AG04449 (cell line): ENCODE results near the gene DGLUCY.
A peak's percentile ranks its signal among the peaks of the same experiment; 100 is the strongest.

Experiments
- CTCF ChIA-PET: fragments of 350-600 bp; formaldehyde crosslinking; extraction: SDS; loops from one replicate; lab custom pipeline; 2021; ENCODE audit warnings: antibody characterized with exemption; lab: Yijun Ruan, JAX
- POLR2A ChIA-PET: fragments of 400-600, 350-600 bp; formaldehyde crosslinking; extraction: SDS; loops from one replicate; lab custom pipeline; 2020; ENCODE audit warnings: antibody characterized with exemption, inconsistent platforms; lab: Yijun Ruan, JAX
- DNase-seq: peaks from one replicate; pipeline ENCODE4 v3.0.0-alpha.2; 2010; ENCODE audit warnings: low read depth, low spot score
- H3K4me3 ChIP-seq: 2 replicates; pipeline ENCODE4 v1.5.1; 2011; ENCODE audit warnings: low read depth, mild to moderate bottlenecking, control low read depth, low read length
- CTCF ChIP-seq: IDR thresholded peaks from one replicate; pipeline ENCODE4 v1.5.1; 2011; ENCODE audit warnings: mild to moderate bottlenecking, moderate library complexity, low read length, control low read depth, inconsistent platforms; ENCODE audit not compliant: insufficient read depth; ENCODE audit errors: missing control alignments

DGLUCY gene

GRCh38 chr14:91140672-91141071 lies 26.8 kb downstream of the DGLUCY start:
- no peak for DNase-seq
- peak; percentile 18 for TF ChIP-seq CTCF
- ChIA-PET POLR2A (no interaction called here), CTCF (interaction anchor here (2.0 to 5.6 kb wide), 2 partner anchors 31 to 33 kb away, joined by 9 to 35 read pairs; no protein-coding TSS in a partner anchor)
- H3K4me3 ChIP-seq = no peak overlapping the region

- no peak overlapping the region for H3K4me3 ChIP-seq
- ChIA-PET POLR2A (no interaction called here), CTCF (interaction anchor here (1.1 to 5.6 kb wide), 2 partner anchors 32 to 239 kb away, joined by 3 to 35 read pairs; no protein-coding TSS in a partner anchor)
- no peak for DNase-seq
- TF ChIP-seq CTCF = no peak
Observed at GRCh38 chr14:91142214-91142668, 28.4 kb downstream of the DGLUCY start.

GRCh38 chr14:91143862-91144261 lies 30.0 kb downstream of the DGLUCY start:
- CTCF ChIA-PET = no interaction called here
- POLR2A ChIA-PET = no interaction called here
- H3K4me3 ChIP-seq = no peak overlapping the region
- no peak for DNase-seq
- TF ChIP-seq CTCF = no peak

GRCh38 chr14:91144425-91145145 lies 30.7 kb downstream of the DGLUCY start:
- CTCF ChIA-PET = interaction anchor here (0.7 kb wide), 1 partner anchor 12 kb away, joined by 3 read pairs; no protein-coding TSS in a partner anchor
- no peak for TF ChIP-seq CTCF
- no peak overlapping the region for H3K4me3 ChIP-seq
- POLR2A ChIA-PET = no interaction called here
- no peak for DNase-seq

- TF ChIP-seq CTCF = no peak
- no peak overlapping the region for H3K4me3 ChIP-seq
- DNase-seq = no peak
- ChIA-PET CTCF (interaction anchor here (1.3 kb wide), 1 partner anchor 140 kb away, joined by 3 read pairs; no protein-coding TSS in a partner anchor), POLR2A (no interaction called here)
Observed at GRCh38 chr14:91145391-91146160, 31.7 kb downstream of the DGLUCY start.

GRCh38 chr14:91146661-91147060 lies 32.8 kb downstream of the DGLUCY start:
- no peak overlapping the region for H3K4me3 ChIP-seq
- ChIA-PET POLR2A (no interaction called here), CTCF (interaction anchor here (1.0 to 1.7 kb wide), 3 partner anchors 12 to 139 kb away, joined by 3 to 5 read pairs (median 3); no protein-coding TSS in a partner anchor)
- DNase-seq = no peak
- TF ChIP-seq CTCF = no peak
